BLaER1 (cell line): ENCODE measurements around the gene TUB.

Source experiments
- H3K27ac ChIP-seq: shearing (Covaris generic); formaldehyde crosslinking; 2 replicates; pipeline ENCODE4 v1.8.1; 2022
- H3K27me3 ChIP-seq: shearing (Covaris generic); formaldehyde crosslinking; 2 replicates; pipeline ENCODE4 v1.8.1; 2022
- H3K36me3 ChIP-seq: shearing (Covaris generic); formaldehyde crosslinking; 2 replicates; pipeline ENCODE4 v1.8.1; 2022
- H3K4me1 ChIP-seq: shearing (Covaris generic); formaldehyde crosslinking; 2 replicates; pipeline ENCODE4 v1.8.1; 2022
- H3K4me2 ChIP-seq: shearing (Covaris generic); formaldehyde crosslinking; 2 replicates; pipeline ENCODE4 v1.8.1; 2022
- H3K4me3 ChIP-seq: shearing (Covaris generic); formaldehyde crosslinking; 2 replicates; pipeline ENCODE4 v1.8.1; 2022
- H3K9ac ChIP-seq: shearing (Covaris generic); formaldehyde crosslinking; 2 replicates; pipeline ENCODE4 v1.8.1; 2022
- H3K9me3 ChIP-seq: shearing (Covaris generic); formaldehyde crosslinking; 2 replicates; pipeline ENCODE4 v1.8.1; 2022
- H4K20me1 ChIP-seq: shearing (Covaris generic); formaldehyde crosslinking; 2 replicates; pipeline ENCODE4 v1.8.1; 2022
- Cebpa-rat ChIP-seq: shearing (Covaris generic); IDR thresholded peaks from 2 replicates; pipeline ENCODE4 v1.8.1; 2022

TUB gene

GRCh38 chr11:8097062-8097461 is 16.1 kb downstream of the TUB start:
- Histone ChIP-seq H3K9me3 (no peaks in the 10 kb centered on the region), H3K4me3 (no peak overlapping the region), H3K4me1 (peaks cover 40% of the 10 kb centered on the region), H3K27me3 (no peaks in the 10 kb centered on the region), H3K36me3 (peaks cover 65% of the 10 kb centered on the region), H4K20me1 (no peaks in the 10 kb centered on the region), H3K4me2 (no peak overlapping the region), H3K9ac (no peak overlapping the region), H3K27ac (no peak overlapping the region)
- TF ChIP-seq Cebpa-rat, result no peak

DNA sequence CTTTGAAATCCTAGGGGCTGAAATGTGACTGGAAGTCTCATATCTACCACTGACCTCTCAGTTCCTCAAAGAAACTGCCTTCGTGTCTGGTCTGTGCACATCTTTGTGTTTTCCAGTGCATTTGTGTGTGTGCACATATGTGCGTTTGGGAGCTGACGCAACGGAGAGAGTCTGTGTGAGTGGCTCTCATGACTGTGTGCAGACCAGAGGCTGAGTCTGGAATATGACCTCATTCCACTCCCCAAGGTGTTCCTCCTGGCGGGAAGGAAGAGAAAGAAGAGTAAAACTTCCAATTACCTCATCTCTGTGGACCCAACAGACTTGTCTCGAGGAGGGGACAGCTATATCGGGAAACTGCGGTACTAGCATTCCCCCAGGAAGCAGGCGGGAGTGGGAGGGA is 16.5 kb downstream of the TUB start:
- H4K20me1 ChIP-seq, result no peaks in the 10 kb centered on the region
- H3K4me3 ChIP-seq, result no peak overlapping the region
- no peaks in the 10 kb centered on the region for H3K9me3 ChIP-seq
- TF ChIP-seq Cebpa-rat, result no peak
- H3K9ac ChIP-seq, result no peak overlapping the region
- H3K4me2 ChIP-seq, result no peak overlapping the region
- no peak overlapping the region for H3K27ac ChIP-seq
- H3K36me3 ChIP-seq, result peaks cover 70% of the 10 kb centered on the region
- no peaks in the 10 kb centered on the region for H3K27me3 ChIP-seq
- H3K4me1 ChIP-seq, result peaks cover 36% of the 10 kb centered on the region

DNA sequence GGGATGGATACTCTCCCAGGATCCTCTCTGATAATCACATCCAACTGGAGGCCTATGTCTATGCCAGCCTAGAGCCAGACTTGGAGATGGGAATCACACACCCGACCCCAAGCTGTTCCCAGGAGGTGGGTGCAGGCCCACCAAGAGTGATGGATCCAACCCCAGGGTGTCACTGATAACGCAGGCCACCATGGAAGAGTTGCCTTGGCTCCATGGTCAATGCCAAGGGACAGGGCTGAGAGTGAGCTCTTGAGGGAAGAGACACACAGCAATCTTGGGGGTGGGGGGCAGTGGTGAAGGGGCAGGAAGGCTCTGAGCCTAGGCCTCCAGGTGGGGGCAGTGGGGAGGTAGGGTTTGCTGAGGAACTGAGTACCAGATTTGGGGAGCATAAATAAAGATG is 16.9 kb downstream of the TUB start:
- H3K36me3 ChIP-seq, result peaks cover 74% of the 10 kb centered on the region
- H3K27me3 ChIP-seq, result no peaks in the 10 kb centered on the region
- H3K4me2 ChIP-seq, result no peak overlapping the region
- no peak overlapping the region for H3K4me3 ChIP-seq
- no peak for TF ChIP-seq Cebpa-rat
- H3K9me3 ChIP-seq, result no peaks in the 10 kb centered on the region
- H4K20me1 ChIP-seq, result no peaks in the 10 kb centered on the region
- H3K27ac ChIP-seq, result no peak overlapping the region
- H3K4me1 ChIP-seq, result peaks cover 31% of the 10 kb centered on the region
- no peak overlapping the region for H3K9ac ChIP-seq

GRCh38 chr11:8098361-8098760 is 17.4 kb downstream of the TUB start:
- Histone ChIP-seq H3K27me3 (no peaks in the 10 kb centered on the region), H3K36me3 (peaks cover 76% of the 10 kb centered on the region), H3K9me3 (no peaks in the 10 kb centered on the region), H3K4me2 (no peak overlapping the region), H3K4me1 (peaks cover 27% of the 10 kb centered on the region), H3K27ac (no peak overlapping the region), H3K9ac (no peak overlapping the region), H3K4me3 (no peak overlapping the region), H4K20me1 (no peaks in the 10 kb centered on the region)
- TF ChIP-seq Cebpa-rat, result no peak

DNA sequence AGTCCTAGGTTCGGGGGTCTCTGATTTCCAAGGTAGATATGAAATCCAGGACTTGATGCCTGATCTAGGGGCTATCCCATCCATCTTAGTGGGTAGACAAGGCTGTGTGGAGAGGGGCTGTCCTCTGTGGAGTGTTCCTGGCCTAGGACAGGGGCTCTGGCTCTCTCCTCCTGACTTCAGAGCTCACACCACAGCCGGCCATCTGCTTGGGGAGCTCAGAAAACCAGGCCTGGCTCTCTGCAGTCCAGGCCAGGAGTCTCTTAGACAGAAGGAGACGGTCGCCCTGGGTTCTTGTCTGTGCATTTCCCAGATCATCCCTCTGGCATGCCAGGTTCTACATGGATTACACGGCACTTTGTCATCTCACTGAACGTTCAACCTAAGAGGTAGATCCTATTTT is 17.9 kb downstream of the TUB start:
- H4K20me1 ChIP-seq, result no peaks in the 10 kb centered on the region
- H3K4me2 ChIP-seq, result no peak overlapping the region
- H3K27ac ChIP-seq, result no peak overlapping the region
- no peak overlapping the region for H3K9ac ChIP-seq
- H3K36me3 ChIP-seq, result peaks cover 76% of the 10 kb centered on the region
- no peaks in the 10 kb centered on the region for H3K27me3 ChIP-seq
- TF ChIP-seq Cebpa-rat, result no peak
- no peak overlapping the region for H3K4me3 ChIP-seq
- H3K9me3 ChIP-seq, result no peaks in the 10 kb centered on the region
- H3K4me1 ChIP-seq, result peaks cover 22% of the 10 kb centered on the region

DNA sequence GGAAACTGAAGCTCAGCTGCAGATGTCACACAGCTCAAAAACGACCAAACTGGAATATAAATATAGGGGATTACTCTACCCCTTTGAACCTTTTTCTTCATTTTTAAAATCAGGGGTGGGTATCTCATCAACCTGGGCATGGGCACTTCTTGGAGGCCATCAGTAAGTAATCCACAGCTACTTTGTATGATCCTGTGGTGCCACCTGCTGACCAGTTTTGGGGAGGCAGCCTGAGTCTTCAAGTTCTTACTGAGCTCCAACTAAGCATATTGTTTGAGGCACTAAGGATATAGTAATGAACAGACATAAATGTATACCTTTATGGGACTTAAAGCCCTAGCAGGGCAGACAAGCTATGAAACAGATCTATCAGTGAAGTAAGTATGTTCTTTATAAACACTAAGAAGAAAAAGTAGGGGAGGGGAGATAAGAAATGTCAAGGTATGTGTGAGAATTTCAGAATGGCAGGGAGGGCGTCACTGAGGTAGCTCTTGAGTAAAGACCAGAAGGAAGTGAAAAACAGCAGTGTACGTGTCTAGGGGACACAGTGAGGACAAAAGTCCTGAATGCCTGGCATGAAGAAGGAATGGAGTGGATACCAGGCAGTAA is 18.4 kb downstream of the TUB start:
- no peak overlapping the region for H3K27ac ChIP-seq
- no peak overlapping the region for H3K4me3 ChIP-seq
- TF ChIP-seq Cebpa-rat, result no peak
- no peaks in the 10 kb centered on the region for H3K9me3 ChIP-seq
- H3K36me3 ChIP-seq, result peaks cover 75% of the 10 kb centered on the region
- no peak overlapping the region for H3K4me2 ChIP-seq
- H4K20me1 ChIP-seq, result no peaks in the 10 kb centered on the region
- H3K27me3 ChIP-seq, result no peaks in the 10 kb centered on the region
- peaks cover 16% of the 10 kb centered on the region for H3K4me1 ChIP-seq
- H3K9ac ChIP-seq, result no peak overlapping the region

DNA sequence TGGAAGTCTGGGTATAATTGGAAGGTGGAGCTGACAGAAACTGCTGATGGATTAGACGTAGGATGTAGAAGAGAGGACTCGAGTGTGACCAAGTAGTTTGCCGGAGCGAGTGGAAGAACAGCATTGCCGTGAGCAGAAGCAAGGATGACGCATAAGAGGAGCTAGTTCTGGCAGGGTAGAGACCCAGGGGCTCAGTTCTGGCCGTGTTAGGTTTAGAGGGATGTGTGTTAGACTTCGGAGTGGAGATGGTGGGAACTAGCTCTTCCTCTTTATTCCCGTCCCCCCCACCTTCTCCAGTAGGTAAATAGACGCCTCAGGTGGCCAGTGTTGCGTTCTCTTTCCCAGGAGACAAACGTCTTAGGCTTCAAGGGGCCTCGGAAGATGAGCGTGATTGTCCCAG is 19.1 kb downstream of the TUB start:
- H3K4me3 ChIP-seq, result no peak overlapping the region
- no peak for TF ChIP-seq Cebpa-rat
- peaks cover 75% of the 10 kb centered on the region for H3K36me3 ChIP-seq

GRCh38 chr11:8100605-8101004 is 19.6 kb downstream of the TUB start:
- H4K20me1 ChIP-seq, result no peaks in the 10 kb centered on the region
- no peaks in the 10 kb centered on the region for H3K9me3 ChIP-seq
- H3K4me2 ChIP-seq, result no peak overlapping the region
- H3K4me3 ChIP-seq, result no peak overlapping the region
- no peak overlapping the region for H3K27ac ChIP-seq
- H3K9ac ChIP-seq, result no peak overlapping the region
- H3K27me3 ChIP-seq, result no peaks in the 10 kb centered on the region
- peaks cover 75% of the 10 kb centered on the region for H3K36me3 ChIP-seq
- peaks cover 4% of the 10 kb centered on the region for H3K4me1 ChIP-seq
- TF ChIP-seq Cebpa-rat, result no peak

More for the DNA sequence above, 19.1 kb downstream of the TUB start:
- Histone ChIP-seq H3K27ac (no peak overlapping the region), H3K4me2 (no peak overlapping the region), H4K20me1 (no peaks in the 10 kb centered on the region), H3K4me1 (peaks cover 9% of the 10 kb centered on the region), H3K27me3 (no peaks in the 10 kb centered on the region), H3K9ac (no peak overlapping the region), H3K9me3 (no peaks in the 10 kb centered on the region)

GRCh38 chr11:8101421-8101820 is 20.4 kb downstream of the TUB start:
- no peaks in the 10 kb centered on the region for H4K20me1 ChIP-seq

GRCh38 chr11:8102296-8102915 is 21.4 kb downstream of the TUB start:
- TF ChIP-seq Cebpa-rat, result no peak
- H3K9me3 ChIP-seq, result no peaks in the 10 kb centered on the region
- no peak overlapping the region for H3K4me3 ChIP-seq
- no peaks in the 10 kb centered on the region for H3K4me1 ChIP-seq
- no peak overlapping the region for H3K27ac ChIP-seq
- H4K20me1 ChIP-seq, result no peaks in the 10 kb centered on the region
- H3K27me3 ChIP-seq, result no peaks in the 10 kb centered on the region
- H3K36me3 ChIP-seq, result peaks cover 58% of the 10 kb centered on the region
- no peak overlapping the region for H3K4me2 ChIP-seq
- no peak overlapping the region for H3K9ac ChIP-seq

More at GRCh38 chr11:8101421-8101820, 20.4 kb downstream of the TUB start:
- Histone ChIP-seq H3K4me2 (no peak overlapping the region), H3K9ac (no peak overlapping the region), H3K4me3 (no peak overlapping the region), H3K36me3 (peaks cover 68% of the 10 kb centered on the region), H3K9me3 (no peaks in the 10 kb centered on the region), H3K27ac (no peak overlapping the region), H3K4me1 (no peaks in the 10 kb centered on the region), H3K27me3 (no peaks in the 10 kb centered on the region)
- no peak for TF ChIP-seq Cebpa-rat

DNA sequence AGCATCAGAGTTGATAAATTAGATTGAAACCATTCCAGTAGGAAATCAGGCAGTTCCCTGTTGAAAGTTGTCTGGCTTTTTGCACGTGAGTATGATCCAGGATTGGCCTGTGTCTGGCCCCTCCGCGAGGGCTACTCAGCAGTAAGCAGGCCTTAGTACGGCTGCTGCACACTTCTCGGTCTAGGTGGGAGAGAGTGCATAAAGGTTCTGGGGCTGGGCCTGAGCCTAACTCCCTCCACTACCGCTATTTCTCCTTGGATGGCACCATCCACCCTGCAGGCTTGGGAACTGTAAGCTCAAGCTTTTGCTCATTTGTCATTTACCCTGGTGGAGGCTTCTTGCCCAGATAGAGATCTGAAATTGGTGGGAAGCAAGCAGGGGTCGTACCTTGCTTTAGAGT is 22.0 kb downstream of the TUB start:
- Histone ChIP-seq H3K4me1 (no peaks in the 10 kb centered on the region), H3K27me3 (no peaks in the 10 kb centered on the region), H3K27ac (no peak overlapping the region), H3K9ac (no peak overlapping the region), H3K36me3 (peaks cover 53% of the 10 kb centered on the region), H3K9me3 (no peaks in the 10 kb centered on the region), H3K4me3 (no peak overlapping the region), H3K4me2 (no peak overlapping the region), H4K20me1 (no peaks in the 10 kb centered on the region)
- no peak for TF ChIP-seq Cebpa-rat
